DOHH2 (cell line): ENCODE results near the gene EXOC6B.

Experiments used
- EZH2phosphoT487 ChIP-seq: fragments of 200-600 bp; sonication (generic); IDR thresholded peaks from 2 replicates; pipeline ENCODE4 v1.6.1; 2017; ENCODE audit warnings: borderline replicate concordance, mild to moderate bottlenecking, antibody characterized with exemption, low read length, moderate library complexity, mixed read lengths
- TF ChIP-seq, protein P1 (sequence below): fragments of 200-600 bp; sonication (generic); IDR thresholded peaks from one replicate; pipeline ENCODE4 v1.5.1; 2014; ENCODE audit warnings: antibody characterized with exemption, mild to moderate bottlenecking, low read depth, low read length; ENCODE audit not compliant: poor library complexity, severe bottlenecking

DNA sequence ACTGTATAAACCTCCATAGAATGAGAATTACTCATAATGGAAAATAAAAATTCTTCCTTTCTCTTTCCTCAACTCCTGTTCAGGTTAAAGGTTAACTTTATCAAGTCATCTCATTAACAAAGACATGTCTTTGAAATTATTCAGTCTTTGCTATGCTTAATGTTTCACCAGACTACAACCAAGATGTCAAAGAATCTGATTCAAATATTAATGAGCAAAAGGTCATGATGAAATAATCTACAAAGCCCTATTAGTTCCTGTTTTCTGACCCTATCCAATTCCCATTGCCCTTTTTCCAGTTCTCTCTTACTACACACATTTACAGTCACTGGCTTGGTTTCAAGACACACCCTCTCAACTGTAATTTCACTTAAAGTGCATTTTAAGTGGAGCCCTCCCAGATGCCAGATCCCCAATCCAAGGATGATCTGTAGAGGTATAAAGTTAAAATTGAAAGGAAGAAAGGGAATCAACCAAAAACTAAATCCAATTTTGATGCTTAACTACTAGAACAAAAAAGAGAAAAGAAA lies 431.2 kb downstream of the EXOC6B start:
- TF ChIP-seq, protein P1, sequence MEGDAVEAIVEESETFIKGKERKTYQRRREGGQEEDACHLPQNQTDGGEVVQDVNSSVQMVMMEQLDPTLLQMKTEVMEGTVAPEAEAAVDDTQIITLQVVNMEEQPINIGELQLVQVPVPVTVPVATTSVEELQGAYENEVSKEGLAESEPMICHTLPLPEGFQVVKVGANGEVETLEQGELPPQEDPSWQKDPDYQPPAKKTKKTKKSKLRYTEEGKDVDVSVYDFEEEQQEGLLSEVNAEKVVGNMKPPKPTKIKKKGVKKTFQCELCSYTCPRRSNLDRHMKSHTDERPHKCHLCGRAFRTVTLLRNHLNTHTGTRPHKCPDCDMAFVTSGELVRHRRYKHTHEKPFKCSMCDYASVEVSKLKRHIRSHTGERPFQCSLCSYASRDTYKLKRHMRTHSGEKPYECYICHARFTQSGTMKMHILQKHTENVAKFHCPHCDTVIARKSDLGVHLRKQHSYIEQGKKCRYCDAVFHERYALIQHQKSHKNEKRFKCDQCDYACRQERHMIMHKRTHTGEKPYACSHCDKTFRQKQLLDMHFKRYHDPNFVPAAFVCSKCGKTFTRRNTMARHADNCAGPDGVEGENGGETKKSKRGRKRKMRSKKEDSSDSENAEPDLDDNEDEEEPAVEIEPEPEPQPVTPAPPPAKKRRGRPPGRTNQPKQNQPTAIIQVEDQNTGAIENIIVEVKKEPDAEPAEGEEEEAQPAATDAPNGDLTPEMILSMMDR, result no peak
- no peak for TF ChIP-seq EZH2phosphoT487
